GM12875 (cell line): ENCODE results near the gene DOCK8.
"Not testable (repeated sequence)": the region's sequence is repeated elsewhere in the genome, so short reads cannot be mapped to it uniquely, and the experiment has no call there.

Experiments used
- H3K4me3 ChIP-seq: one replicate; pipeline ENCODE4 v1.5.1; 2011; ENCODE audit warnings: low read depth, low read length, control low read depth
- TF ChIP-seq, protein P1 (sequence below): IDR thresholded peaks from 2 replicates; pipeline ENCODE4 v1.5.1; 2011; ENCODE audit warnings: low read depth, mild to moderate bottlenecking, control low read depth, inconsistent platforms, low read length, moderate library complexity, borderline replicate concordance; ENCODE audit not compliant: insufficient read depth

DOCK8 gene

DNA sequence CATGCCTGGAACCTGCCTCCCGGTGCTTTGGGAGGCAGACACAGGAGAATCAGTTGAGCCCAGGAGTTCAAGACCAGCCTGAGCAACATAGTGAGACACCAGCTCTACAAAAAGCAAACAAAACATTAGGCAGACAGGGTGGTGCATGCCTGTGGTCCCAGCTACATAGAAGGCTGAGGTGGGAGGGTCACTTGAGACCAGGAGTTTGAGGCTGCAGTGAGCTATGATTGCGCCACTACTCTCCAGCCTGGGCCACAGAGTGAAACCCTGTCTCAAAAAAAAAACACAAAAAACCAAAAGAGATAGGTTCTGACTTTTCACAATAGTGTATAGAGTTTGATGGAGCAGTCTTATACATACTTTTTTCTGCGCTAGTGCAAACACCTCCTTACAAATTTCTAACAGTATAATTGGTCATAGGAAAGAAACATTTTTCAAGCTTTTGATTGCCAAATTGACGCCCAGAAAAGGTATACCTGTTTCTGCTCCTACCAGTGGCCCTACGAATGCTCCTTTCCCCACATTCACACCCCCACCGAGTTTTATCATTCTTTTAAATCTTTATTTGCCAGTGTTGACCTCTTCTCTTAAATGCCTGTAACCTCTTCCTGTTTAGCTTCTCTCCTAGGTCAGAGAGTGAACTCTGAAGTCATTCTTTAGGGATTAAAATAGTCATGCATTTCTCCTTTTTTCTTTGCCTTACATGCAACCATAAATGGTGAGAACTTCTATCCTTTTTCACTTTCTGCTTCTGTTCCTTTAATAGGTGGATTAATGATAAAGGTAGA lies 7.5 kb downstream of the DOCK8 start:
- TF ChIP-seq, protein P1, sequence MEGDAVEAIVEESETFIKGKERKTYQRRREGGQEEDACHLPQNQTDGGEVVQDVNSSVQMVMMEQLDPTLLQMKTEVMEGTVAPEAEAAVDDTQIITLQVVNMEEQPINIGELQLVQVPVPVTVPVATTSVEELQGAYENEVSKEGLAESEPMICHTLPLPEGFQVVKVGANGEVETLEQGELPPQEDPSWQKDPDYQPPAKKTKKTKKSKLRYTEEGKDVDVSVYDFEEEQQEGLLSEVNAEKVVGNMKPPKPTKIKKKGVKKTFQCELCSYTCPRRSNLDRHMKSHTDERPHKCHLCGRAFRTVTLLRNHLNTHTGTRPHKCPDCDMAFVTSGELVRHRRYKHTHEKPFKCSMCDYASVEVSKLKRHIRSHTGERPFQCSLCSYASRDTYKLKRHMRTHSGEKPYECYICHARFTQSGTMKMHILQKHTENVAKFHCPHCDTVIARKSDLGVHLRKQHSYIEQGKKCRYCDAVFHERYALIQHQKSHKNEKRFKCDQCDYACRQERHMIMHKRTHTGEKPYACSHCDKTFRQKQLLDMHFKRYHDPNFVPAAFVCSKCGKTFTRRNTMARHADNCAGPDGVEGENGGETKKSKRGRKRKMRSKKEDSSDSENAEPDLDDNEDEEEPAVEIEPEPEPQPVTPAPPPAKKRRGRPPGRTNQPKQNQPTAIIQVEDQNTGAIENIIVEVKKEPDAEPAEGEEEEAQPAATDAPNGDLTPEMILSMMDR = no peak
- no peak overlapping the region for H3K4me3 ChIP-seq

DNA sequence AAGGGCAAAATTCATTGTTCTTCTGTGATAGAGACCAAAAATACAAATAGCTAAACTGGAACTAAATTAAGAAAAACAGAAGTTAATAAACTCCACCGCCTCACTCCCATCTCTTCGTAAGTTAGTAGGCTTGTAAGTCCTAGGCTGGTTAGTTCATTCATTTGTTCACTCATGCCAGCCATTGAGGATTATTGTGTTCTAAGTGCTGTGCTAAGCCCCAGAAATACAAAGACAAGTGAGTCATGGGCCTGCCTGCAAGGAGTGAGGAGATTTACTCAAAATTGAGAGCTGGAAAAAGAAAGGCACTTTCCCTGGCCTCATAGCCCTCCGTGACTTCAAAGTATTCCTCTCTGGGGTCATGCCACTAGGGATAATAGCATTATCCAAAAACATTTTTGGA lies 8.5 kb downstream of the DOCK8 start:
- H3K4me3 ChIP-seq = no peak overlapping the region
- TF ChIP-seq, protein P1 = no peak

DNA sequence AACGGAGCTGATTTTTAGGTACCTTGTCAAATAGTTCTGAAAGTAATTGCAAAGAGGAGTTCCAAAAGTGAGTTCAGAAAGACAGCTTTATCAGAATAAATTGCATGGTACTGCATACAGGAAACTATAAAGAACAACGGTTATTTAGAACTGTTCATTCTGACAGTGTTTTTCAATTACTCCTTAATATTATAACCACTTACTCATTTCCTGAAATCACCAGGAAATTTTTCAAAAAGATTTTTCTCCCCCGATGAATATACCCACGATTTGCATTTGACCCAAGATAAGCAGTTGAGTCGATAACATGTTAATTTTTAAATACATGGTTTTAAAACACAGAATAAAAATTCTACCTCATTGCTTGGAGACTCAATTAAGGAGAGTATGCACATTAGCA lies 9.4 kb downstream of the DOCK8 start:
- no peak overlapping the region for H3K4me3 ChIP-seq
- TF ChIP-seq, protein P1 = no peak

DNA sequence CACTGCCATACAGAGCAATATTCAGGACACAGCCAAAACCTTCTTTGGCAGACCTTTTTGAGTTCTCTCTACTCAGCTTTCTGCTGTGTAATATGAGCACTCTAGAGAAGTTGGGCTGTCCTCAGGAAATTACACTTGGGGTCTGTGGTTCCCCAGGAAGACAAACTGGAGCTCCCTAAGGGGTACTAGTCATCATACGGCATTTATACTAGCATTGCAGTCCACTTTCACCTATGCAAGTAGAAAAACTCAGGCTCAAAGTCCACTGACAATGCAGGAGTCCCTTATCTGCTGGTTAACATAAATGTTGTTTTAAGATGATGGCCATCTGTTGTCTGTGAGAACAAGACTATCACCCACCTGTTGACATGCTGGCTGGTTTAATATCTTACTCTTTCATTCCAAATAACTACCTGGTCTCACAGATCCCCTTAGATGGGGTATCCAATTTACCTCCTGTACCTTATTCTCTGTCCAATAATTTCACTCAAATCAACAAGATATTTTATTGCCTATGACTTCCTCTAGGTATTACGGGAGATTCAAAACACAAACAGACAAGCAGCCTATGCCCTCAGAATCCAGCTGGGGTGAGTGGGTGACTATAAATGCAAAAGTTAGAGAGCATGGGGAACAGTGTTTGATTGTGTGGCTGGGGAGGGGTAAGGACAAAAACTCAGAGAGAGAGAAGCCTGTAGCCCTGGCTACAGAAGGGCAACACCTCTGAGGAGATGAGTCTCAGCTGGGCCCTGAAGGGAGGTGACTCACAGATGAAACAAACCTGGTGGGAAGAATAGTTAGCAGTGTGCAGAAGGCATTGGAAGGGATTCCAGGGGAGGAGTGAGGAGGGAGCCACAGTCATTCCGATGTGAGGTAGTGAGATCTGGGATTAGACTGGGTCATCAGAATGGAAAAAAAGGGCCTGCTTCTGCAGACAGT lies 10.2 kb downstream of the DOCK8 start:
- H3K4me3 ChIP-seq = no peak overlapping the region
- TF ChIP-seq, protein P1 = no peak

DNA sequence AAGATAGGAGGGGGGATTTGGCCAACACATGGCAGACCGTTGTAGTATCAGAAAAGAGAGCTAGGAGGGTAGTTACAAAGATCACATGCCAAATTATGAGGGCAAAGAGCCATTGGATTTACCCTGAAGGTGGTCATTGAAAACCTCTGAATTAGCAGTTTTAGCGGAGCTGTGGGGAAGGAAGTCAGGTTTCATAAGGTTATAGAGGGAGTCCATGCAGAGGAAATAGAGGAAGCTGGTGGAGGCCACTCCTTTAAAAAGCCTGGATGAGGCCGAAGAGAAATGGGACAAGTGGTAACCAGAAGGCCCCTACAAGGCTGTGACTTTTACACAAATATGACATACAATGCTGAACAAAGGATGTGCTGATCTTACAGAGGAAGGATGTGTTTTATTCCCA lies 13.2 kb downstream of the DOCK8 start:
- TF ChIP-seq, protein P1 = no peak
- H3K4me3 ChIP-seq = no peak overlapping the region

DNA sequence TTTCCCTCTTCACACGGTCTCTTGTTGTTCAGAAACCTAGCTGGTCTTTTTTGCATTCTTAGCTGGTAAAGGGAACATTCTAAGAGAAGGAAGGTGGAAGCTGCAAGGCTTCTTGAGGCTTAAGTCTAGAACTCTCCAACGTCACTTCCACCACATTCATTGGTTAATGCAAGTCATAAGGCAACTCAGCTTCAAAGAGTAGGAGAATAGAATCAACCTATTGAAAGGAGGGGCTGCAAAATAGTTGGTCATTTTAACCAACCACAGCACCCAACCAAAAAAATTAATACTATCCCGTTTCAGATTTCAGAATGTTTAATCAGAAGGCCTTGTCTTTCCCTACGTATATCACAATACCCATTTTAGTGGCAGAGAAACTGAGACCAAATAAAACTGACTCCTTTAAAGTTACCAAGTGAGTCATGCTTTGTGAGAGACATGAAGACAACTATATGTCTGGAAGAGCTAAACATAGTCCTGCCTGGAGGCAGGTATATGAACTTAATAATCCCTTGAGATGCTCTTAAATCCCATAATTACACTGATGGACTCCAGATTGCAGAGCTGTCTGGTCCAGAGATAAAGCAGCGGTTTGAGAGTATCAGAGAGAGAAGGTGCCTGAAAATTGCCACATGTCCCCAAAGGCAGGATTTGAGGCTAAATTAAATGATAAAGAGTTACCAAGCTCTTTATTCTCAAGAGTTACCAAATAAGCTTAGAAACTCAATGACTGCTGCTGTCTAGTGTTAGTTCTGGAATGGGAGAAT lies 14.4 kb downstream of the DOCK8 start:
- TF ChIP-seq, protein P1 = no peak
- H3K4me3 ChIP-seq = no peak overlapping the region

DNA sequence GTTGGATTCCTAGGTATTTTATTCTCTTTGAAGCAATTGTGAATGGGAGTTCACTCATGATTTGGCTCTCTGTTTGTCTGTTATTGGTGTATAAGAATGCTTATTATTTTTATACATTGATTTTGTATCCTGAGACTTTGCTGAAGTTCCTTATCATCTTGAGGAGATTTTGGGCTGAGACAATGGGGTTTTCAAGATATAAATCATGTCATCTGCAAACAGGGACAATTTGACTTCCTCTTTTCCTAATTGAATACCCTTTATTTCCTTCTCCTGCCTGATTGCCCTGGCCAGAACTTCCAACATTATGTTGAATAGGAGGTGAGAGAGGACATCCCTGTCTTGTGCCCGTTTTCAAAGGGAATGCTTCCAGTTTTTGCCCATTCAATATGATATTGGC lies 17.0 kb downstream of the DOCK8 start:
- not testable (repeated sequence) for H3K4me3 ChIP-seq

DNA sequence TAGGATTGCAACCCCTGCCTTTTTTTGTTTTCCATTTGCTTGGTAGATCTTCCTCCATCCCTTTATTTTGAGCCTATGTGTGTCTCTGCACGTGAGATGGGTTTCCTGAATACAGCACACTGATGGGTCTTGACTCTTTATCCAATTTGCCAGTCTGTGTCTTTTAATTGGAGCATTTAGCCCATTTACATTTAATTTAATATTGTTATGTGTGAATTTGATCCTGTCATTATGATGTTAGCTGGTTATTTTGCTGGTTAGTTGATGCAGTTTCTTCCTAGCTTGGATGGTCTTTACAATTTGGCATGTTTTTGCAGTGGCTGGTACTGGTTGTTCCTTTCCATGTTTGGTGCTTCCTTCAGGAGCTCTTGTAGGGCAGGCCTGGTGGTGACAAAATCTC lies 19.0 kb downstream of the DOCK8 start:
- not testable (repeated sequence) for H3K4me3 ChIP-seq
